OCI-LY1 (cell line): Measurements from ENCODE around the gene GPR137C.

Experiments
- H2AFZ ChIP-seq: fragments of 200-600 bp; sonication (generic), shearing (Covaris generic); 2 replicates; pipeline ENCODE4 v1.6.0; 2014; ENCODE audit warnings: antibody characterized with exemption, mild to moderate bottlenecking, low read length
- H3F3A ChIP-seq: fragments of 200-600 bp; sonication (generic), shearing (Covaris generic); 2 replicates; pipeline ENCODE4 v1.6.0; 2014; ENCODE audit warnings: mild to moderate bottlenecking, antibody characterized with exemption, low read length, moderate library complexity; ENCODE audit not compliant: insufficient read depth
- H3K27ac ChIP-seq: fragments of 200-600 bp; sonication (generic); 2 replicates; pipeline ENCODE4 v1.5.1; 2014; ENCODE audit warnings: low read length, mixed run types, mild to moderate bottlenecking, low read depth; ENCODE audit not compliant: poor library complexity, severe bottlenecking
- H3K27me3 ChIP-seq: fragments of 200-600 bp; sonication (generic); 2 replicates; pipeline ENCODE4 v1.6.0; 2014; ENCODE audit warnings: antibody characterized with exemption, mild to moderate bottlenecking, low read length, moderate library complexity; ENCODE audit not compliant: insufficient read depth
- H3K36me3 ChIP-seq: fragments of 200-600 bp; sonication (generic); 2 replicates; pipeline ENCODE4 v1.6.1; 2014; ENCODE audit warnings: mild to moderate bottlenecking, antibody characterized with exemption, low read length, moderate library complexity, mixed read lengths; ENCODE audit not compliant: insufficient read depth
- H3K4me1 ChIP-seq: fragments of 200-600 bp; sonication (generic); 2 replicates; pipeline ENCODE4 v1.5.1; 2014; ENCODE audit warnings: mild to moderate bottlenecking, low read length, moderate library complexity; ENCODE audit not compliant: insufficient read depth, severe bottlenecking
- H3K4me2 ChIP-seq: fragments of 200-600 bp; sonication (generic), shearing (Covaris generic); 2 replicates; pipeline ENCODE4 v1.6.1; 2014; ENCODE audit warnings: low read length
- H3K4me3 ChIP-seq: fragments of 200-600 bp; sonication (generic); 2 replicates; pipeline ENCODE4 v1.5.1; 2014; ENCODE audit warnings: low read length, low read depth, mild to moderate bottlenecking, mixed read lengths; ENCODE audit not compliant: poor library complexity, severe bottlenecking
- H3K79me2 ChIP-seq: fragments of 200-600 bp; shearing (Covaris generic); 2 replicates; pipeline ENCODE4 v1.6.1; 2016; ENCODE audit warnings: mixed run types, low read length, mixed read lengths; ENCODE audit not compliant: insufficient read depth
- H3K9ac ChIP-seq: fragments of 200-600 bp; sonication (generic), shearing (Covaris generic); 2 replicates; pipeline ENCODE4 v1.6.1; 2014; ENCODE audit warnings: mild to moderate bottlenecking, low read length, mixed read lengths
- H3K9me2 ChIP-seq: fragments of 200-600 bp; sonication (generic), shearing (Covaris generic); 2 replicates; pipeline ENCODE4 v1.6.1; 2014; ENCODE audit warnings: low read depth, mild to moderate bottlenecking, low read length, mixed read lengths
- H3K9me3 ChIP-seq: fragments of 200-600 bp; shearing (Covaris generic); 2 replicates; pipeline ENCODE4 v1.6.1; 2014; ENCODE audit warnings: low read length, mixed read lengths
- H4K20me1 ChIP-seq: fragments of 200-600 bp; sonication (generic), shearing (Covaris generic); 2 replicates; pipeline ENCODE4 v1.6.0; 2016; ENCODE audit warnings: mild to moderate bottlenecking, low read length; ENCODE audit not compliant: insufficient read depth
- CTCF ChIP-seq: fragments of 200-600 bp; sonication (generic), shearing (Covaris generic); IDR thresholded peaks from 2 replicates; pipeline ENCODE4 v1.5.1; 2017; ENCODE audit warnings: mild to moderate bottlenecking, antibody characterized with exemption, low read length, moderate library complexity, mixed read lengths
- EZH2 ChIP-seq: fragments of 200-600 bp; sonication (generic), shearing (Covaris generic); IDR thresholded peaks from 2 replicates; pipeline ENCODE4 v1.8.0; 2017; ENCODE audit warnings: borderline replicate concordance, mixed run types, mild to moderate bottlenecking, antibody characterized with exemption, low read length, moderate library complexity, mixed read lengths

GPR137C gene

GRCh38 chr14:52618602-52619001, 66.0 kb downstream of the GPR137C start:
- Histone ChIP-seq H3K27me3 (no peaks in the 10 kb centered on the region), H4K20me1 (no peaks in the 10 kb centered on the region), H3K79me2 (no peaks in the 10 kb centered on the region), H2AFZ (no peak overlapping the region), H3K36me3 (no peaks in the 10 kb centered on the region), H3K9ac (no peak overlapping the region), H3K9me3 (no peaks in the 10 kb centered on the region), H3K27ac (no peak overlapping the region), H3K4me2 (no peak overlapping the region), H3K9me2 (no peaks in the 10 kb centered on the region), H3F3A (no peaks in the 10 kb centered on the region), H3K4me1 (no peaks in the 10 kb centered on the region), H3K4me3 (no peak overlapping the region)
- TF ChIP-seq CTCF = no peak
- no peak for TF ChIP-seq EZH2

- Histone ChIP-seq H3K79me2 (no peaks in the 10 kb centered on the region), H2AFZ (no peak overlapping the region), H3K36me3 (no peaks in the 10 kb centered on the region), H3K9me2 (no peaks in the 10 kb centered on the region), H3K27me3 (no peaks in the 10 kb centered on the region), H3K4me2 (no peak overlapping the region), H4K20me1 (no peaks in the 10 kb centered on the region), H3F3A (no peaks in the 10 kb centered on the region), H3K9me3 (no peaks in the 10 kb centered on the region), H3K9ac (no peak overlapping the region), H3K4me1 (no peaks in the 10 kb centered on the region), H3K27ac (no peak overlapping the region), H3K4me3 (no peak overlapping the region)
- TF ChIP-seq EZH2 (no peak), CTCF (no peak)
These were observed 67.1 kb downstream of the GPR137C start for GRCh38 chr14:52619687-52620086.

GRCh38 chr14:52640137-52640536, 87.5 kb downstream of the GPR137C start:
- no peaks in the 10 kb centered on the region for H3F3A ChIP-seq
- H3K9me2 ChIP-seq = no peaks in the 10 kb centered on the region
- no peak overlapping the region for H3K4me2 ChIP-seq
- H3K27ac ChIP-seq = no peak overlapping the region
- no peak overlapping the region for H3K4me3 ChIP-seq
- H4K20me1 ChIP-seq = no peaks in the 10 kb centered on the region
- peaks cover 40% of the 10 kb centered on the region for H3K36me3 ChIP-seq
- no peak overlapping the region for H3K9ac ChIP-seq
- no peaks in the 10 kb centered on the region for H3K27me3 ChIP-seq
- no peaks in the 10 kb centered on the region for H3K79me2 ChIP-seq
- H2AFZ ChIP-seq = no peak overlapping the region
- no peaks in the 10 kb centered on the region for H3K4me1 ChIP-seq
- H3K9me3 ChIP-seq = no peaks in the 10 kb centered on the region; the same call in 1 of the 2 replicates
- TF ChIP-seq EZH2 = no peak
- no peak for TF ChIP-seq CTCF
